ENCODE measurements around the gene ZBTB20.

ZBTB20 gene

GRCh38 chr3:114660124-114660523 is 487.0 kb downstream of the ZBTB20 start:
- DNase-seq = no peak

GRCh38 chr3:114659109-114660061 is 487.7 kb downstream of the ZBTB20 start:
- DNase-seq = no peak

GRCh38 chr3:114651555-114651954 is 495.5 kb downstream of the ZBTB20 start:
- DNase-seq = no peak

- DNase-seq = no peak
Measured at GRCh38 chr3:114650808-114651207, 496.3 kb downstream of the ZBTB20 start.

GRCh38 chr3:114649331-114649730 is 497.8 kb downstream of the ZBTB20 start:
- no peak for DNase-seq

- DNase-seq = no peak
Measured at GRCh38 chr3:114646526-114646925, 500.6 kb downstream of the ZBTB20 start.

- DNase-seq = no peak
Measured at GRCh38 chr3:114645392-114645791, 501.7 kb downstream of the ZBTB20 start.

- DNase-seq = no peak
Measured at GRCh38 chr3:114644367-114644766, 502.7 kb downstream of the ZBTB20 start.

- no peak for DNase-seq
Measured at GRCh38 chr3:114642951-114643741, 503.9 kb downstream of the ZBTB20 start.

- DNase-seq = no peak
Measured at GRCh38 chr3:114640126-114640525, 507.0 kb downstream of the ZBTB20 start.

GRCh38 chr3:114639171-114639570 is 507.9 kb downstream of the ZBTB20 start:
- DNase-seq = no peak

GRCh38 chr3:114635878-114636277 is 511.2 kb downstream of the ZBTB20 start:
- DNase-seq = no peak

- DNase-seq = no peak
Measured at GRCh38 chr3:114634635-114635034, 512.5 kb downstream of the ZBTB20 start.

- DNase-seq = no peak
Measured at GRCh38 chr3:114632757-114633424, 514.2 kb downstream of the ZBTB20 start.

GRCh38 chr3:114627770-114628169 is 519.3 kb downstream of the ZBTB20 start:
- no peak for DNase-seq

- no peak for DNase-seq
Measured at GRCh38 chr3:114626751-114627150, 520.3 kb downstream of the ZBTB20 start.

GRCh38 chr3:114624571-114625181 is 522.4 kb downstream of the ZBTB20 start:
- DNase-seq = peak; percentile 43

GRCh38 chr3:114624047-114624445 is 523.0 kb downstream of the ZBTB20 start:
- DNase-seq = no peak

- no peak for DNase-seq
Measured at GRCh38 chr3:114623420-114624046, 523.6 kb downstream of the ZBTB20 start.

GRCh38 chr3:114622001-114622400 is 525.1 kb downstream of the ZBTB20 start:
- no peak for DNase-seq

- DNase-seq = no peak
Measured at GRCh38 chr3:114619771-114620170, 527.3 kb downstream of the ZBTB20 start.

- DNase-seq = no peak
Measured at GRCh38 chr3:114615523-114616085, 531.5 kb downstream of the ZBTB20 start.

Data from hematopoietic multipotent progenitor cell treated with erythropoietin and hydrocortisone succinate and interleukin-3 and kit ligand, for 8 days (in vitro differentiated cells).